Keratinocyte (primary cell): Measurements from ENCODE around the gene FLNB. TPM values are rescaled to one million over a fixed set of nuclear protein-coding genes. Genes with fewer than 3 reads are reported as not detected.

Experiments
- DNase-seq: peaks from one replicate; pipeline ENCODE4 v3.0.0-alpha.2; 2011; ENCODE audit warnings: low read depth, missing footprints, low spot score
- FAIRE-seq: peaks from 2 replicates; lab custom pipeline; 2011; peaks lifted over from hg19 to GRCh38; lab: Jason Lieb, UNC
- H2AFZ ChIP-seq: 2 replicates; pipeline ENCODE4 v1.6.0; 2012; ENCODE audit warnings: low read length, control low read depth, inconsistent platforms; ENCODE audit not compliant: control insufficient read depth
- H3K27ac ChIP-seq: 2 replicates; pipeline ENCODE4 v1.5.1; 2011; ENCODE audit warnings: low read length; ENCODE audit not compliant: control insufficient read depth, insufficient read depth
- H3K27me3 ChIP-seq: 3 replicates; pipeline ENCODE4 v1.6.0; 2011; ENCODE audit warnings: low read length; ENCODE audit not compliant: control insufficient read depth, insufficient read depth; ENCODE audit errors: extremely low read depth
- H3K36me3 ChIP-seq, 2 experiments: 2 replicates in 1 of 2; 3 replicates in 1 of 2; pipeline ENCODE4 v1.5.1; 2011; ENCODE audit warnings: low read length in 2 of 2, mild to moderate bottlenecking in 1 of 2; ENCODE audit not compliant: control insufficient read depth in 2 of 2, insufficient read depth in 2 of 2; ENCODE audit errors: extremely low read depth in 1 of 2
- H3K4me1 ChIP-seq: 3 replicates; pipeline ENCODE4 v1.5.1; 2011; ENCODE audit warnings: low read length; ENCODE audit not compliant: control insufficient read depth, insufficient read depth; ENCODE audit errors: extremely low read depth
- H3K4me2 ChIP-seq: 3 replicates; pipeline ENCODE4 v1.6.0; 2011; ENCODE audit warnings: low read depth, low read length; ENCODE audit not compliant: control insufficient read depth, insufficient read depth; ENCODE audit errors: extremely low read depth
- H3K4me3 ChIP-seq, 3 experiments: fragments of 200-600 bp in 1 of 3; sonication (generic) in 1 of 3; 2 replicates in 2 of 3; 3 replicates in 1 of 3; pipeline ENCODE4 v1.5.1; 2011 to 2016; ENCODE audit warnings: low read length in 3 of 3, mild to moderate bottlenecking in 3 of 3, control low read depth in 2 of 3, inconsistent platforms in 1 of 3, low read depth in 1 of 3, mixed read lengths in 1 of 3, mixed run types in 1 of 3, moderate library complexity in 1 of 3; ENCODE audit not compliant: control insufficient read depth in 2 of 3, insufficient read depth in 2 of 3; ENCODE audit errors: extremely low read depth in 1 of 3
- H3K79me2 ChIP-seq: 2 replicates; pipeline ENCODE4 v1.6.0; 2012; ENCODE audit warnings: low read length; ENCODE audit not compliant: control insufficient read depth, insufficient read depth
- H3K9ac ChIP-seq: 3 replicates; pipeline ENCODE4 v1.6.0; 2011; ENCODE audit warnings: low read length; ENCODE audit not compliant: control insufficient read depth, insufficient read depth; ENCODE audit errors: extremely low read depth
- H3K9me1 ChIP-seq: 3 replicates; pipeline ENCODE4 v1.6.0; 2011; ENCODE audit warnings: low read length; ENCODE audit not compliant: control insufficient read depth, insufficient read depth; ENCODE audit errors: extremely low read depth
- H3K9me3 ChIP-seq: 2 replicates; pipeline ENCODE4 v1.5.1; 2012; ENCODE audit warnings: low read depth, low read length; ENCODE audit not compliant: control insufficient read depth
- H4K20me1 ChIP-seq: 3 replicates; pipeline ENCODE4 v1.6.0; 2011; ENCODE audit warnings: low read length; ENCODE audit not compliant: control insufficient read depth, insufficient read depth; ENCODE audit errors: extremely low read depth
- CTCF ChIP-seq, 3 experiments: IDR thresholded peaks in 1 of 3; conservative IDR thresholded peaks in 1 of 3; optimal IDR thresholded peaks in 1 of 3; 2 replicates in 2 of 3; 3 replicates in 1 of 3; pipeline versions ENCODE3 to v1.5.1; 2011; ENCODE audit warnings: low read length in 3 of 3, mild to moderate bottlenecking in 3 of 3, moderate library complexity in 2 of 3, control low read depth in 1 of 3, inconsistent platforms in 1 of 3; ENCODE audit not compliant: insufficient read depth in 2 of 3; ENCODE audit errors: extremely low read depth in 1 of 3
- EZH2 ChIP-seq: IDR thresholded peaks from one replicate; pipeline ENCODE4 v1.6.1; 2012; ENCODE audit warnings: inconsistent platforms, mild to moderate bottlenecking, low read length, moderate library complexity
- dilution Hi-C: fragments of 300-500 bp; cut with MboI; formaldehyde crosslinking; loops from one replicate; pipeline ENCODE4 v1.7.0; 2020; ENCODE audit warnings: low sequenced_read_pairs; ENCODE audit not compliant: extremely low pct_ligation_motif_present
- polyA plus RNA-seq, 5 experiments: library from polyadenylated mRNA; depleted of rRNA in 3 of 5; stranded (reverse) in 3 of 5; stranded (forward) in 1 of 5; unstranded in 1 of 5; fragments of >200 nt; gene quantifications; 1 replicate in 1 of 5; 2 replicates in 3 of 5; 3 replicates in 1 of 5; pipeline versions ENCODE4 v1.2.1 to v1.2.3, GENCODE V29; 2011 to 2012; ENCODE audit warnings: missing spikeins in 2 of 5, low read depth in 1 of 5, low replicate concordance in 1 of 5

The FLNB gene
- polyA plus RNA-seq, 1 donor (not counting 4 experiments of a cell fraction or from before 2014, with no cell fraction given) = 289 TPM

- Histone ChIP-seq H3K27ac (no peak overlapping the region), H3K9me3 (no peaks in the 10 kb centered on the region), H3K4me1 (peaks cover 47% of the 10 kb centered on the region), H4K20me1 (no peaks in the 10 kb centered on the region), H3K4me2 (no peak overlapping the region), H3K9ac (no peak overlapping the region), H2AFZ (no peak overlapping the region), H3K9me1 (peaks cover 2% of the 10 kb centered on the region), H3K4me3 (no peak overlapping the region), H3K27me3 (no peaks in the 10 kb centered on the region), H3K79me2 (no peaks in the 10 kb centered on the region), H3K36me3 (no peaks in the 10 kb centered on the region)
- FAIRE-seq (no peak), DNase-seq (no peak)
- dilution Hi-C loops = no loop called here
- TF ChIP-seq CTCF (optimal IDR thresholded peaks at IDR 0.05 in 1 of 3, IDR thresholded peaks at IDR 0.05 in 1 of 3, conservative IDR thresholded peaks at IDR 0.05 in 1 of 3; ENCODE audit: extremely low read depth in 1 of 3, insufficient read depth in 2 of 3, low read length in 3 of 3) (no peak), EZH2 (no peak)
Measured at GRCh38 chr3:58218904-58219303, 210.7 kb downstream of the FLNB start.

Other genes starting within 250 kb of the FLNB start
- gene DNASE1L3, start 202.6 kb downstream of the FLNB start, polyA plus RNA-seq = 0.77 to 2.1 TPM (median 1.9 TPM) in 3 replicates
- gene ABHD6, start 229.4 kb downstream of the FLNB start, polyA plus RNA-seq = 13.6 to 21.5 TPM (median 15.2 TPM) in 3 replicates